Stimulated activated CD4-positive, alpha-beta T cell treated with anti-CD3 and anti-CD28 coated beads, Interleukin-15, amount 100 ng/mL, for 48 hours (primary cell): Measurements from ENCODE around the gene PEX11B.
A peak's percentile ranks its signal among the peaks of the same experiment; 100 is the strongest.

Experiments used
- DNase-seq, 2 donors: peaks; one replicate each; pipeline ENCODE4 v3.0.0-alpha.2; 2020; ENCODE audit warnings: low read depth in 2 of 2

The PEX11B gene

DNA sequence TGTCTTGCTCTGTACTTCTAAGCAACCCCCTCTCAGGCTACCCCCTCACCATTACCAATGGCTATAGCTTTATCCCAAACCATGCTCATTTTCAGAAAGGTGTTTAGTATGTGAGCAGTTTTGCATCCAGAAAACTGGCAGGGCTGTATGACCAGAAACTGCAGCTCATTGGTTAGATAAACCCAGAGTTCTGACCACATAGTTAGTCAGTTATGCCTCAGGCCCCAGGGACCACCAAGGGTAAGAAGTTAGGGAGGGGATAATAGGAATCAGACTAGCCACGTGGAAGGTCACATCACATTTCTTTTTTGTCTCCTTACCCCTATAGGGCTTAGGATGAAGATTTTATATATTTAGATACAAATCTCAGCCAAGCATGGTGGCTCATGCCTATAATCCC, 9.9 kb downstream of the PEX11B start:
- no peak for DNase-seq

DNA sequence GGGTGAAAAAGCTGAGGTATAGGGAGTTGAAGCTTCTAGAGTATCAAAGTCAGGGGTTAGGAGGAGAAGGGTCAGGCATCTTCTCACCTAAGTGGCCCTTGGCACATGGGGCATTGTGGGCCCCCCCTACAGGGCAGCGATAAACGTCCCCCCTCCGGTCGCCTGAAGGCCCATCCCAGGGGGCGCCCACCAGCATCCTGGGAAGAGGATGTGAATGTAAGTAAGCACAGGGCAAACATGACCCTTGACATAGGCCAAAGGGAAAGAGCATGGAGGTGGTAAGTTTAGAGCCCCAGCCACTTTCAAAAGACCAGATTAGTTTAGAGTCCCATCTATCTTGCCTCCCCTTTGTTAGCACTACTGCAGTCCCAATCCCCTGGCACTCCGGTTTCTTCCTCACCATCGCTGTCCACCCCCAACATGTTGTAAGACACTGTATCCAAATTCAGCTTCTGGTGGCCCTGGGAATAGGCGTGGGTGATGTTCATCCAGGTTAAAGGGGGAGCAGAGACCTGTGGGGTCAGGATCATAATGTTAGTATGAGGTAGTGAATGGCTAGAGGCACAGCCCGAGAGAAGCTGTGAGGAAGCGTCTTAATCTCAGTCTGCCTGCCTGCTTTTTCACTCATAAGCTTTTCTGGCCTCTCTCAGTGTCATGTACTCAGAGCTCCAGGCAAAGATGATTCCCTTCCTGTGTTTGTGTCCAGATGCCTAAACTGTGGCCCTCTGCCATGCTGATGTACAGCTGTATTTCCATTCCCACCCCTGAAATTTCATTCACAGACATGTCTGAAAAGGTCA, 11.4 kb downstream of the PEX11B start:
- no peak for DNase-seq

DNA sequence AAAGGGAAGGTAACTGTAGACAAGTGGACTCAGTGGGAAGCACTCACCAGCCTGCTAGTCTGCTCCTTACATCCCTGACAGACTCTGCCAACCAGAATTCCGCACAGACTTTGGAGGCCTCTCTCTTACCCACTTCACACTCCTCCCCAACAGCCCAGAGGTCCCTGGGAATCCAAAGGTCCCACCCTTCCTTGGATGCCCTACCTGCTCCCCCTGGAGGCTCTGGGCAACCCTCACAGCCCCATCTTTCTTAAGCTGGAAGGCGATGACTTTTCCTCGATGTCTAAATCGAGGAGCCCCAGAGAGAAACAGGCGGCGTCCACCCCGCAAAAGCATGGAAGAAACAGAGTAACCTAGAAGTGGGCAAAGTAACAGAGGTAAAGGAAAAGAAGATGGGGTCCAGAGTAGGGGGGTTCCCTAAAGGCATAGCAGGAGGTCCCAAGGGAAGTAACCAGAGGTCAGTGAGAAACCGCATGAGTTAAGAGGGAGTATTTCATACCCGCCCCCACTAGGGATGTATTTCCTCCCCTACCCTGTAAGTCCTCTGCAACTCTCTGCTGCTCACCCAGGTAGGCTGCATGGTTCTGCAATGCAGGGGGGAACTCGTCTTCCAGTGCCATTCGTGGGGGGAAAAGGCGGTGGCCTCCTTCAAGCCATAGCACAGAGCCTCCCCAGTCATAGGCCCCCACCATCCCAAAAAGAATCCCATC, 17.1 kb downstream of the PEX11B start:
- no peak for DNase-seq

DNA sequence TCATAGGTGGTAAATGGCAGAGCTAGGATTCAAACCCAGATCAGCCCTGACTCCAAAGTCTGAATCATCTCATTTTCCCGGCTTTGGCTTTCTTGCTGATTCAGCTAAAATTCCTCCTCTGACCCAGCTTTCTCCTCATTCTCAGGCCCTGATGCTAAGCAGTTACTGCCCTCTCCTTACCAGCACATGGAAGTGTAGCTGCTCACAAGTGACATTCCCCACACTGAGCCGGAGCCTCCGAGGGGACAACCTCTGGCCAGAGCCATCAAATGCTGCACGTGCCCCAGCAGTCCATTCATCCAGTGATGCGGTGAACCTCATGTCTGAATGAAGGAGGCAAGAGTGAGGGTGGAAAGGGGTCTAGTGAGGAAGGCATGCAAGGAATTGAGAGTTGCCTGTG, 19.8 kb downstream of the PEX11B start:
- DNase-seq = no peak

DNA sequence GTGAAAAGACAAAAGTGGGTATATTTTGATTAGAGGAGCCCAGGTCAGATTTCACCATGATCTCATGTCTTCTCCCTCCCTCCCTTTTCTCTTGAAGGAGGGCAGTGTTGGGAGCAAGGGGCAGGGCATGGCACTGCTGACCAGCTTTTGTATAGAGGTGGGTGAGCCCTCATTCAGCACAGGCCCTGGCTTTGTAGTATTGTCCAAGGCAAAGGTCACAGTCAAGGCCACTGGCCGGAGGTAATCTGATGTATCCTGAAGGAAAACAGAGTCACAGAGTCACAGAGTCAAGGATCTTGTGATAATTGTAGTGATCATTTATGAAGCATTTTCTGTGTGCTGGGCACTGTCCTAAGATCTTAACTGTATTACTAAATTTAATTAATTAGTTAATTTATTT, 20.5 kb downstream of the PEX11B start:
- DNase-seq = no peak

- no peak for DNase-seq
These were observed 23.0 kb downstream of the PEX11B start for GRCh38 chr1:145895471-145895870.

DNA sequence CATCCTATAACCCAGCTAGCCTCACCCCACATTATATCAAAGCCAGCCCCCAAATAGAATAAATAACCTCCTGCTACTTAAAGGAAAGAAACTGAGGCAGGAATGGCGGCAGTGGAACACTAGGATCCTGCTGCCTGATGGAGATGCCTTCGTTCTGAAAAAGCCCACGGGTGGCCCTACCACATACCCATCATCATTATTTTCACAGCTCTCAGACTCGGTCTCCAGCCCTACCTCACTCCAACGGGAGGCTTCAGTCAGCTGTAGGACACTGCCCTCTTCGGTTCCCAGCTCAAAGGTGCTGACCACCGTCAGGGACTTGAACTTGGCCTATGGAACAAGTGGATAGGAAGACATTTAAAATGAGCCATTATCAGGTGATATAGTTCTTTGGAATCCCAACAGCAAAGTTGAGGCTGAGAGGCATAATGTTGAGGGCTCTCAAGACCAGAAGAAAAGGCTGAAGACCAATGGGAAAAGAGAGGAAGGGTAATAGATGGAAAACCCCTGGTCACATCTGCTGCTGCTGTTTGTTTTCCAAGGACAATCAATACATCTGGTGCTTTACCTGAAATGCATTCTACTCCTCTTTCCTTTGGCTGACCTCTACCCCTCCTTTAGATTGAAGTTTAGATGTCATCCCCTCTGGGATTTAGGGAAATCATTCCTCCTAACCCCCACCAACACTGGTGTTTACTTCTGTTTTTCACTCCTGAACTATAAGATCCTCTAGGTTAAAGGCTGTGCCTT, 25.0 kb downstream of the PEX11B start:
- DNase-seq = no peak

- DNase-seq = no peak
These were observed 25.9 kb downstream of the PEX11B start for GRCh38 chr1:145892486-145893087.

- peak; percentile 10 to 46 for DNase-seq
These were observed 26.7 kb downstream of the PEX11B start for GRCh38 chr1:145891587-145892485.

- DNase-seq = no peak
These were observed 27.4 kb downstream of the PEX11B start for GRCh38 chr1:145891143-145891542.

DNA sequence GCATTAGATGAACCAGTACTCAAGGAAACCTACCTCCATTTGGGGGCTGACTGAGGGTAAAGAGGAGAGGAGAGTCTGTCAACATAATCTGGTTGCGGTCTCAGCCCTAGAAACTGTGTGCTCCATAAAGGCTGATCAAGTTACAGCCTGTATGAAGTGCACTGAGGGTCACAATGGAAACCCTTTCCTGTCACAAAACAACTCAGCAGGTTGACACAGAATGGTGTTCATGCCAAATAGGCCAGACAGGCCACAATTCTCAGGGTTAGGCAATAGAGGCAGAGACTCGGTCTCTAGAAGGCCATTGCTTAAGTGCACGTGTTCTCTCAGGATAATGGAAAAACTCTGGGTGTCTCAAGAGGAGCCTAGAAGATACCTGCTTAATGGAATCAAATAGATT, 28.8 kb downstream of the PEX11B start:
- no peak for DNase-seq

GRCh38 chr1:145887631-145888030, 30.9 kb downstream of the PEX11B start:
- no peak for DNase-seq

DNA sequence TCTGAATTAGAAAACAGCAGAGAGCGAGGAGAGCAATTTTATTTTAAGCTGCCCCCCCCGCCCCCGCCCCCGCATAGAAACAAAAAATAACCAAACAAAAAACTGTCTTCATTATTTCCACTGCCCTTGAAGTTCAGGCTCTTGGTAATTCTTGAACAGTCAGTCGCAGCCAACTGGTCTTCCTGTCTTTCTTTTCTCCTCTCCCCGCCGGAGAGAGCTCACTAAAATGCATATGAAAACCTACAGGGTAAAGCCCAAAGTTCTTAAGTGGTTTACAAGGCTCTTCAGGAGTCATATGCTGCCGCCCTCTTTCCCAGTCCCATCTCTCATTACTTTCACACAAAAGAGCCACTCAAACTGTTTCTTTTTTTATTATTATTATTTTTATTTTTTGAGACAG, 31.7 kb downstream of the PEX11B start:
- DNase-seq = no peak

- DNase-seq = no peak
These were observed 32.1 kb downstream of the PEX11B start for GRCh38 chr1:145886390-145886789.

- peak; percentile 71 to 87 for DNase-seq
These were observed 32.7 kb downstream of the PEX11B start, which contains the start of gene ANKRD35 for GRCh38 chr1:145885738-145886287. ANKRD35 (minus strand) TSS chr1:145885866; CDS start chr1:145885758, 108 bp downstream.

DNA sequence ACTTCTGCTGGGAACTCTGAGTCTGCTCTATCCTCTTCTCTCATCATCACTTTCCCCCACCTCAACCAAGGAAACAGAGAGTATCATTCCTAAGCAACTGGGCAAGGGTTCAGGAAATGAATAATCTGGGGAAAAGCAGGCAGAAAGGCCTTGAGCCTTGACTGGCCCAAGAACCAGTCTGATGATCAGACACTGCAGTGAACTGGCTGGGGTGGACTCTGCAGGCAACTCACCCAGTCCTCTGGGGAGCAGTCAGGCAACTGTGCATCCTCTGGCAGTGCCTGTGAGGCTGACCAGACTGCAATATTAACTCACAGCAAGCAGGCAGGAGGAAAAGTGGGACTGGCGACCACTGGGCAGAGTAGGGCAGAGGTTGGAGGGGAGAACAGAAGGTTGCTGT, 33.8 kb downstream of the PEX11B start:
- DNase-seq = no peak

GRCh38 chr1:145879775-145880174, 38.7 kb downstream of the PEX11B start:
- DNase-seq = no peak

DNA sequence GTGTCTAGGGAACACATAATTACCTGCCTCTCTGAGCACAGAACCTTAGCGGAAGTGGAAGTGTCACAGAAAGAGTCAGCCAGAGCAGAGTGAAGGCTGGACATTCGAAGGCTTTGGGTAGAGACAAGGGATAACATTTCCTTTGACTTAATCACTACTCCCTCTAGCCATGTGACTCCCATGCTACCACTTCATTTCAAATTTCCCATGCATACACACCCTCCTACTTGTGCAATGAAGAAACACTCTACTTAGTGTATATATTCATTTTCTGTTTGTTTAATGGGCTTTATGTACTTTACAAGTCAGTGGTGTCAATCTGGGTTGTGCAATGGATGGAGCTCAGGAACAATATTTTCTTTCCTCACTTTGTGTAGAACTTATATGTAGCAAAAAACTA, 39.8 kb downstream of the PEX11B start:
- DNase-seq = no peak

- no peak for DNase-seq
These were observed 40.5 kb downstream of the PEX11B start for GRCh38 chr1:145877923-145878486.

DNA sequence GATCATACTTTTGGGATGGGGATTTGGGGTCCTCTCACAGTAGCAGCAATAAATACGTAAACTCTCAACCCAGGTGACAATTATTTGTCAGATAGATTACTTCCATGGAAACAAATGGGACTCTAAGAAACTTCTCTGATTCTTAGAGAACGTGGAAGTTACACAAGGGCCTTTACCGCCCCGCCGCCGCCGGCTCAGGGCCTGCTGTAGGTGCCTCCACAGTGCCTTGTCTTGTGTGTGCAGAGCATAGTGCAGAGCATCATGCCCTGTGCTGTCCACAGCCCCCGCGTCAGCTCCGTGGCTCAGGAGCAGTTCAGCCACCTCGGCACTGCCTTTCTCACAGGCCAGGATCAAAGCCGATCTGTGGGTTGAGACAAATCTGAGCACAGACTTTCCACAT, 43.9 kb downstream of the PEX11B start:
- no peak for DNase-seq
